Trophoblast cell (in vitro differentiated cells and primary cell): ENCODE results near the gene C9orf57.
"Not testable (repeated sequence)": the region's sequence is repeated elsewhere in the genome, so short reads cannot be mapped to it uniquely, and the experiment has no call there.

Source experiments
- DNase-seq, 2 donors: peaks; one replicate each; pipeline ENCODE4 v3.0.0-alpha.2; 2016
- H2AFZ ChIP-seq: 2 replicates; pipeline ENCODE4 v1.6.1; 2013; ENCODE audit warnings: low read length, moderate library complexity, mild to moderate bottlenecking; ENCODE audit not compliant: insufficient read depth, poor library complexity
- H2AK5ac ChIP-seq: 2 replicates; pipeline ENCODE4 v1.6.1; 2013; ENCODE audit warnings: mild to moderate bottlenecking, low read length
- H2BK120ac ChIP-seq: 2 replicates; pipeline ENCODE4 v1.6.1; 2013; ENCODE audit warnings: low read length, mild to moderate bottlenecking, moderate library complexity; ENCODE audit not compliant: insufficient read depth, poor library complexity
- H2BK12ac ChIP-seq: 2 replicates; pipeline ENCODE4 v1.6.1; 2013; ENCODE audit warnings: mild to moderate bottlenecking, low read length, moderate library complexity
- H2BK5ac ChIP-seq: 2 replicates; pipeline ENCODE4 v1.6.1; 2013; ENCODE audit warnings: low read length, low read depth, moderate library complexity, mild to moderate bottlenecking; ENCODE audit not compliant: poor library complexity
- H3K14ac ChIP-seq: 2 replicates; pipeline ENCODE4 v1.6.1; 2013; ENCODE audit warnings: mild to moderate bottlenecking, low read length
- H3K18ac ChIP-seq: 2 replicates; pipeline ENCODE4 v1.6.1; 2013; ENCODE audit warnings: mild to moderate bottlenecking, low read length
- H3K23ac ChIP-seq: 2 replicates; pipeline ENCODE4 v1.6.1; 2013; ENCODE audit warnings: low read length
- H3K27ac ChIP-seq: 2 replicates; pipeline ENCODE4 v1.5.1; 2013; ENCODE audit warnings: low read depth, mild to moderate bottlenecking, inconsistent platforms, low read length, moderate library complexity
- H3K27me3 ChIP-seq: 2 replicates; pipeline ENCODE4 v1.6.1; 2013; ENCODE audit warnings: inconsistent platforms, mild to moderate bottlenecking, low read length, moderate library complexity; ENCODE audit not compliant: insufficient read depth
- H3K36me3 ChIP-seq, 2 experiments: 1 replicate in 1 of 2; 2 replicates in 1 of 2; pipeline ENCODE4 v1.6.1; 2013; ENCODE audit warnings: low read length in 2 of 2, mild to moderate bottlenecking in 2 of 2, moderate library complexity in 1 of 2; ENCODE audit not compliant: insufficient read depth in 2 of 2, control insufficient read depth in 1 of 2
- H3K4ac ChIP-seq: 2 replicates; pipeline ENCODE4 v1.6.1; 2013; ENCODE audit warnings: low read depth, mild to moderate bottlenecking, low read length, moderate library complexity
- H3K4me1 ChIP-seq, 2 experiments: 1 replicate in 1 of 2; 2 replicates in 1 of 2; pipeline ENCODE4 v1.6.1; 2013; ENCODE audit warnings: low read length in 2 of 2, mild to moderate bottlenecking in 2 of 2, moderate library complexity in 1 of 2; ENCODE audit not compliant: insufficient read depth in 2 of 2, control insufficient read depth in 1 of 2
- H3K4me2 ChIP-seq: 2 replicates; pipeline ENCODE4 v1.6.1; 2013; ENCODE audit warnings: inconsistent platforms, mild to moderate bottlenecking, low read length, moderate library complexity
- H3K4me3 ChIP-seq: 2 replicates; pipeline ENCODE4 v1.5.1; 2013; ENCODE audit warnings: mild to moderate bottlenecking, low read depth, low read length, inconsistent platforms
- H3K79me1 ChIP-seq: one replicate; pipeline ENCODE4 v1.6.1; 2013; ENCODE audit warnings: low read length
- H3K79me2 ChIP-seq: 2 replicates; pipeline ENCODE4 v1.6.1; 2013; ENCODE audit warnings: low read length, mild to moderate bottlenecking; ENCODE audit not compliant: control insufficient read depth, insufficient read depth, poor library complexity
- H3K9ac ChIP-seq: 2 replicates; pipeline ENCODE4 v1.6.1; 2013; ENCODE audit warnings: mild to moderate bottlenecking, low read length
- H3K9me3 ChIP-seq: 2 replicates; pipeline ENCODE4 v1.6.1; 2013; ENCODE audit warnings: low read depth, mild to moderate bottlenecking, control low read depth, inconsistent platforms, low read length; ENCODE audit not compliant: insufficient read depth
- H4K12ac ChIP-seq: 2 replicates; pipeline ENCODE4 v1.6.1; 2013; ENCODE audit warnings: low read depth, mild to moderate bottlenecking, low read length, moderate library complexity
- H4K8ac ChIP-seq: 2 replicates; pipeline ENCODE4 v1.6.1; 2013; ENCODE audit warnings: low read depth, mild to moderate bottlenecking, low read length, moderate library complexity
- H4K91ac ChIP-seq: one replicate; pipeline ENCODE4 v1.6.1; 2013; ENCODE audit warnings: low read depth, mild to moderate bottlenecking, low read length, moderate library complexity
- WGBS: extraction: QIAGEN DNeasy Blood & Tissue Kit; methylation state at CpG from one replicate; pipeline ENCODE4 v1.1.7; 2013; ENCODE audit warnings: missing lambda C conversion rate; ENCODE audit not compliant: insufficient read length, insufficient coverage; ENCODE audit errors: extremely low coverage; 5-methylcytosine and 5-hydroxymethylcytosine counted together

Gene C9orf57

DNA sequence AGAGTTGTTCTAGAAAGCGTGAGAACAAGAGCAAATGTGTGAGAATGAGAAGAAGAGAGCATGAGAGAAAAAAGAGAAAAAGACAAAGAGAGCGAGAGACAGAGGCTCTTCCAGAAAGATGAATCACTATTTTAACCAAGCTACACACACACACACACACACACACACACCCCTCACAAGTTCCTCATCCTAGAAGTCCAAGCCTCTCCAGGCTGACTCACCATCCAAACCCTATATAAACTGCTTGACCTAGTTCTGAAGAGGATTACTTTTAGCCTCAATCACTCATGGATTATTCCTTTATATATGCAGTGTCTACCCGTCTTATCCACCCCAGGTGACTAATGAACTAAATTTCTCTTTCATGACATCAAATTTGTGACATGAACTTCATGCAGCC lies 37.6 kb downstream of the C9orf57 start:
- Histone ChIP-seq H3K79me1 (no peaks in the 10 kb centered on the region), H2AFZ (no peak overlapping the region), H3K36me3 (no peaks in the 10 kb centered on the region), H2BK12ac (no peak overlapping the region), H2BK120ac (no peak overlapping the region), H3K4me3 (no peak overlapping the region), H3K9ac (no peak overlapping the region), H4K91ac (no peak overlapping the region), H2AK5ac (no peak overlapping the region), H3K18ac (no peak overlapping the region), H4K8ac (no peak overlapping the region), H3K14ac (no peak overlapping the region), H3K4ac (no peak overlapping the region), H3K79me2 (no peaks in the 10 kb centered on the region), H3K4me2 (no peak overlapping the region), H2BK5ac (no peak overlapping the region), H3K4me1 (peaks cover 0 to 1% of the 10 kb centered on the region in 2 experiments), H3K9me3 (no peaks in the 10 kb centered on the region), H4K12ac (no peak overlapping the region), H3K27ac (no peak overlapping the region), H3K27me3 (no peaks in the 10 kb centered on the region), H3K23ac (no peak overlapping the region)
- no CpG with 5 or more reads among the region's 3 CpGs for WGBS
- no peak for DNase-seq

DNA sequence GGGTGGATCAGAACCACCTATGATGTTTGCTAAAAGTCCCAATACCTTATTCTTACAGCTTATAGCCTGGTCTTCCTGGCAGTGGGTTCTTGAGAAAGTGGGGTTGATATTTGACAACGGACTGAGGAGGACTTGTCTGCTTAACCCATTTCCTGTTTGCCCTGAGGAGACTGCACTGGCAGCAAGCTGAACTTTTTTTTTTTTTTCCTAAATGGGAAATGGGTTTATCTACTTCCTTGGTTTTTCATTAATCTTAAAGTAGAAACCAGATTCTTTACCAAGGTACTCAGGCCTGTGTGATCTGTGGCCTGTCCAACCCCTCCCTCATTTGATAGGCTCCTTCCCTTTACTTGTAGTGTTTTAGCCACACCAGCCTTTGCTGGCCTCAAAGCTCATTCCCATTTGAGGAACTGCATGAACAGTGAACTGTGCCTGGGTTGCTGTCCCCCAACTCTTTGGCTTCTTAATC lies 47.1 kb downstream of the C9orf57 start:
- Histone ChIP-seq H2BK120ac (no peak overlapping the region), H3K4me2 (no peak overlapping the region), H3K27ac (no peak overlapping the region), H3K14ac (no peak overlapping the region), H2AFZ (no peak overlapping the region), H3K9me3 (no peaks in the 10 kb centered on the region), H2BK12ac (no peak overlapping the region), H4K12ac (no peak overlapping the region), H3K4me1 (peaks cover 0 to 3% of the 10 kb centered on the region in 2 experiments), H3K9ac (no peak overlapping the region), H3K27me3 (no peaks in the 10 kb centered on the region), H4K8ac (no peak overlapping the region), H2AK5ac (no peak overlapping the region), H3K79me2 (no peaks in the 10 kb centered on the region), H2BK5ac (no peak overlapping the region), H4K91ac (no peak overlapping the region), H3K18ac (no peak overlapping the region), H3K4ac (no peak overlapping the region), H3K23ac (no peak overlapping the region), H3K79me1 (no peaks in the 10 kb centered on the region), H3K36me3 (no peaks in the 10 kb centered on the region), H3K4me3 (no peak overlapping the region)
- WGBS, result no CpG with 5 or more reads among the region's 1 CpG
- no peak for DNase-seq

DNA sequence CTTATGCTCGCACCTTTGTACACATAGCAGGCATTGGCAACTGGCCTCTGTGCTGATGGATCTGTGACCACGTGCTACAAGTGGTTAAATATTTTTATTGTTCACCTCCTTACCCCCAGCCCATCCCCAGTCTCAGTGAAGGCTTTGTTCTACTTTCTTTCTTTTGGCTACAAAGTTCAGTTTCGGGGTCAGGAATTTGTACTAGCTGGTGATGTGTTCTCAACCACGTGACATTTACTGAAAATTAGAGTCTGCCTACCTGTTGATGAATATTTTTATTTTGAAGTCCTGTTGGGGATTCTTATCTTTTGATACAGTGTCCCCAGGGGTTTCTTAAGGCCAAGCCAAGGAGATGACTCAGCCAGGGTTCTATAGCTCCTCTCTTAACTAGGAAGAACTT lies 47.8 kb downstream of the C9orf57 start:
- H3K79me1 ChIP-seq, result no peaks in the 10 kb centered on the region
- H2AFZ ChIP-seq, result no peak overlapping the region
- no peak overlapping the region for H3K27ac ChIP-seq
- no peaks in the 10 kb centered on the region for H3K9me3 ChIP-seq
- no peak overlapping the region for H3K4ac ChIP-seq
- no peak overlapping the region for H3K4me2 ChIP-seq
- no peak overlapping the region for H3K14ac ChIP-seq
- H2AK5ac ChIP-seq, result no peak overlapping the region
- no peak for DNase-seq
- H2BK12ac ChIP-seq, result no peak overlapping the region
- no peak overlapping the region for H4K91ac ChIP-seq
- no peak overlapping the region for H4K8ac ChIP-seq
- no peak overlapping the region for H3K18ac ChIP-seq
- H4K12ac ChIP-seq, result no peak overlapping the region
- no peak overlapping the region for H2BK120ac ChIP-seq
- no peak overlapping the region for H2BK5ac ChIP-seq
- H3K79me2 ChIP-seq, result no peaks in the 10 kb centered on the region
- WGBS, result no CpG with 5 or more reads among the region's 4 CpGs
- no peak overlapping the region for H3K9ac ChIP-seq
- H3K4me3 ChIP-seq, result no peak overlapping the region
- H3K23ac ChIP-seq, result no peak overlapping the region
- no peaks in the 10 kb centered on the region for H3K36me3 ChIP-seq
- H3K27me3 ChIP-seq, result no peaks in the 10 kb centered on the region
- peaks cover 0 to 3% of the 10 kb centered on the region in 2 experiments for H3K4me1 ChIP-seq

- H4K12ac ChIP-seq, H3K18ac ChIP-seq, H3K9ac ChIP-seq, H3K79me2 ChIP-seq, H3K23ac ChIP-seq, H3K4ac ChIP-seq, H2BK12ac ChIP-seq, H3K79me1 ChIP-seq, DNase-seq, H3K4me2 ChIP-seq, H2AK5ac ChIP-seq, H2AFZ ChIP-seq, H3K4me1 ChIP-seq, H3K14ac ChIP-seq, H4K8ac ChIP-seq, H3K4me3 ChIP-seq, H2BK120ac ChIP-seq, H3K27me3 ChIP-seq, H3K36me3 ChIP-seq, H3K9me3 ChIP-seq, H3K27ac ChIP-seq, H4K91ac ChIP-seq, H2BK5ac ChIP-seq: not testable (repeated sequence)
- no CpG with 5 or more reads among the region's 20 CpGs for WGBS
Observed at GRCh38 chr9:72007726-72008125, 52.7 kb downstream of the C9orf57 start.
